Measurements from ENCODE around the gene PAK5.
"Not testable (repeated sequence)": the region's sequence is repeated elsewhere in the genome, so short reads cannot be mapped to it uniquely, and the experiment has no call there.

The PAK5 gene

DNA sequence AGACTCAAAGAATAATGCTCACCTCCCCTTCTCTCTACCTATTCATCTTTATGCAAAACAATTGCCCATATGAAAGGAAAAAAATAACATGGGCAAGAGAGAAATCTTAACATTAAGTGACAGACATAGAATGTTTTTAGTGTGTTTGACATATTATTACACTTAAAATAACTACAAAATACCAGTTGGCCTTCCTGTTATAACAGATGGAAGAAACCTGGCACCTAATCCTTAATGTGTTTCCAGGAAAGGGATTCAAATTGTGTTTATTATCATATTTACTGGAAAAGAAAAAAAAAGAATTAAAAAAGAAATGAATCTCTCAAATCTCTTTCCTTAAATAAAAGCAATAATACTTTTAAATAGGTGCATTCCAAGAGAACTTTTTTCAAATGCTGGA, 165.9 kb downstream of the PAK5 start:
- no peak for DNase-seq

DNA sequence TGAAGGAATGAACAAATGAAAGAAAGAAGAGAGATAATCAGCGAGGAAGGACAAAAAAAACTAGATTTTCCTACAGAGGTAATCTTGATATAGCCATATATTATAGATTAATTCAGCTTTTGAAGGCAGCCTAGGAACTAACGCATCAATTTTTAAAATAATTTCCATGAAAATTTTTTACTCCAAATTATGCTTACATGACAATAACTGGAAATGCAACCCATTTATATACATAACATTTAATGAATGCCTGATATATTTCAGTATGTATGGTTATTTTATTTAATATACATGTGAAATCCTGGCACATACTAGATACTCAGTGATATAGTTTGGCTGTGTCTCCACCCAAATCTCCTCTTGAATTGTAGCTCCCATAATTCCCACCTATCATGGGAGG, 166.8 kb downstream of the PAK5 start:
- DNase-seq: no peak

DNA sequence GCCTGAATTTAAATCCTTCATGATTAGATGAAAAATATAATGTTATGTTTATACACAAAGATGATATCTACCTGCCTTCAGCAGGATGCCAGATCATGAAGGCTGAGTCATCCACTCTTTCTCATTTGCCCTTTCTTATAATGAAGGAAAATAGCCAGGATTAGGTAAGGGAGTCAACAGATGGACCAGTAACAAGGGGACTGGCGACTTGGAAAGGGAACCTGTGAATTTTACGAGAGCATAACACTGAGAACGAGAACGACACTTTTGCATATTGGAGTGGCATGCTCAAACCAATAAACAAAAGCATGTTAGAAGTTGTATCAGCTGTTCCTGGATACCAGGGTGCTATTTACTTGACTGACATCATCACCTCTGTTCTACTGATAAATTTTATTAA, 170.5 kb downstream of the PAK5 start:
- DNase-seq: no peak

DNA sequence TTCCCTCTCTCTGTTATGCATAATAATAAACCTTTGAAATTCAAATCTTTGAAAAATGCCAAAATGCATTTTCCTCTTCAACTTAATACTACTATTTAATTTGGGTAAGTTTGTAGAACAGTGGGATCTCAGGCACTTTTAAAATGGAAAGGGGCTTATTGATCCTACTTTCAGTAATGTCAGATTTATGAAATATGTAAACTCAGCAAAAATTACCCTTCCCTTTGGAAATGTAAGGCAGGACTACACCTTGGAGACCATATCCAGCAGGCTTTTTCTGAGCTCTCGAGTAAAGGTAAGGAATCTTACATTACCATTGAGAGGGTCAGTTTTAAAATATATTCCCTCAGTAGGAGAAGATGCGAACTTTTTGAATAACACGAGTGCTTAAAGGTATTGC, 175.5 kb downstream of the PAK5 start:
- DNase-seq: no peak

DNA sequence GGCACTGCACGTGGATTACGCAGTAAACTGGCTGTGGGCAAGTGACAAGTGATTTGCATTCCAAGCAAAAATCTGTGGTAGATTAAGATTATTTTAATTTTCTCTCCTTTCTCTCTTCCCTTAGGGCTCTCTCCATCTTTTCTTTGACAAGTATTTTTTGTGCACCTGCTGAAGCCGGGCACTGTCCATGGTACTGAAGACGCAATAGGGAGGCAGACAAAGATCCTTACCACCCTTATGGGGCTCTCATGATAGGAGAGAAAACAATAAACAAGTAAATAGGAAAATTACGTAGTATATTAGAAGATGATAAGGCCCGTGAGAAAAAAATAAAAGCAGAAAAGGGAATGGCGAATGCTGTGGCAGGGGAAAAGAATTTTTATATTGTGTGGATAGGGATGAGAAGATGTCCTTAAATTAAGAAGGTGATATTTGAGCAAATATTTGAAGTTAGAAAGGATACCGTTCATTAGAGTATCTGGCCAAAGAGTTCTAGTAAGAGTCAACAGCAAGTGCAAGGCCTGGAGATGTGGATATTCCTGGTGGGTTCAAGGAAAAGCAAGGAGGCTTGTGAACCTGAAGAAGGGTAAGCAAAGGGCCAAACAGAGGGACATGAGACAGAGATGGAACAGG, 178.5 kb downstream of the PAK5 start:
- DNase-seq: no peak

DNA sequence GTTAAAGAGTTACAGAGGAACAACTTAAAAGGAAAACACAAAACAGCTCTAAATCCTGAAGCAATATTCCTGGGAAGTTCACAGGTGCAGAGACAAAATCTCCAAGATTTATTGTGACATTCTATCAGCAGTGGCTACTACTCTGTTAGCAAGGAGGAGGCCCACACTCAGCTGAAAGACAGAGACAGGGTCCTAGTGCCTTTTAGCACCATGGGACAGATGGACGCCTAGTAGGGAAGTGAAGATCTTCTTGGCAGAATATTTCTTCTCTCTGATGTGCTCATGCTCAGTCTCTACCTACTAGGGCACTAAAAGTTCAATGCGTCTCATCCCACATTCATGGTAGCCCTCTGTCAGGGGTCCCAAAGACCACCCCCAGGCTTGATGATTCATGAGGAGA, 191.1 kb downstream of the PAK5 start:
- no peak for DNase-seq

DNA sequence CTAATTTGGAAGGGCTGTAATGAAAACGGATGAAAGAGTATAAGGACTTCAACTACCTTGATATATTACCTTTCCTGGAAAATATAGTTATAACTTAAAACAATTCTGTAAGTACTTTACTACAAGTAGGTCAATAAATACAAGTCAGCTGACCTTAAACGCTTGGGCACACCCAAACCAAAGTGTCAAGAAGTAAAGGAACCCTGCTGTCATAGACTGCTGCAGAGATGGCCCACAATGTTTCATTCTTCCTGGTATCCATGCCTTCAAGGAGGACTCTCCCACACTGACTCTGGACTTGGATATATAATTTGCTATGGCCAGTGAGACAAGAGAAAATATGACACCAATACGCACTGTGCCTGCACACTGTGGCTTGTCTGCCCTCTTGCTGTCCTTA, 192.5 kb downstream of the PAK5 start:
- no peak for DNase-seq

DNA sequence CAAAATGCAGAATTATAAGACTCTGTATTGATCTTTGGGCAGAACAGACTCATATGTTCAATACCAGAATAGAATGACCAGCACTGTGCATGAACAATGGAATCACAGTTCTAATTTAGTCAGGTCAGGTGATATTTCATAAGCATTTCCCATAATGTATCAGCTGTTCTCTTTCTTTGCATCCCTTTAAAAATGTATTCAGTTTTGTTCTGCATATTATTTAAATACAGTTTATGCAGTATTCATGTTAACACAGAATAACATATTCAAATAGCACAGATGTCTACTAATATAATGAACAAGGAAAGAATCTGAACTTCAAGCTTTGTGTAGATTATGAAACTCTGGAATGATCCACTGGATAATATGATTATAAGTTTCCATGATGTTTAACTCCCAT, 196.0 kb downstream of the PAK5 start:
- no peak for DNase-seq

DNA sequence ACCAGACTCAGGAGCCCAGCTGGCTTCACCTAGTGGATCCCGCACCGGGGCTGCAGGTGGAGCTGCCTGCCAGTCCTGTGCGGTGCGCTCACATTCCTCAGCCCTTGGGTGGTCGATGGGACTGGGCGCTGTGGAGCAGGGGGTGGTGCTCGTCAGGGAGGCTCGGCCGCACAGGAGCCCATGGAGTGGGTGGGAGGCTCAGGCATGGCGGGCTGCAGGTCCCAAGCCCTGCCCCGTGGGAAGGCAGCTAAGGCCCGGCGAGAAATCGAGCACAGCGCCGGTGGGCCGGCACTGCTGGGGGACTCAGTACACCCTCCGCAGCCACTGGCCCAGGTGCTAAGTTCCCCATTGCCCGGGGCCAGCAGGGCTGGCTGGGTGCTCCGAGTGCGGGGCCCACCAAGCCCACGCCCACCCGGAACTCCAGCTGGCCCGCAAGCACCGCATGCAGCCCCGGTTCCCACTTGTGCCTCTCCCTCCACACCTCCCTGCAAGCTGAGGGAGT, 197.3 kb downstream of the PAK5 start:
- DNase-seq: not testable (repeated sequence)

DNA sequence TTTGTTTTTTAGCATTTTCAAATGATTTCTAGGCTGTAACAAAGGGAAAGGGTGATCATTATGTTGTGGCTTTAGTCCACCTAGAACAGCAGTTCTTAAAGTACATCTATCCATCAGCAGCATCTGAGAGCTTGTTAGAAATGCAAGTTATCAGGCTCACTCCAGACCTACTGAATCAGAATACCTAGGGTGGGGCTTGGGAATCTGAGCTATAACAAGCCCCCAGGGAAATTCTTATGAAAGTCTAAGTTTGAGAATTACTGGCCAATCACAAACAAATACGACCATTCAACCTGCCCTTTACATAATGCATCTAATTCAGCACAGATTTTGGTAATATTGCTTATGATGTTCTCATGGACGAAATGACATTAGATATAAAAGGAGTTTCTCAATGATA, 201.0 kb downstream of the PAK5 start:
- DNase-seq: no peak

DNA sequence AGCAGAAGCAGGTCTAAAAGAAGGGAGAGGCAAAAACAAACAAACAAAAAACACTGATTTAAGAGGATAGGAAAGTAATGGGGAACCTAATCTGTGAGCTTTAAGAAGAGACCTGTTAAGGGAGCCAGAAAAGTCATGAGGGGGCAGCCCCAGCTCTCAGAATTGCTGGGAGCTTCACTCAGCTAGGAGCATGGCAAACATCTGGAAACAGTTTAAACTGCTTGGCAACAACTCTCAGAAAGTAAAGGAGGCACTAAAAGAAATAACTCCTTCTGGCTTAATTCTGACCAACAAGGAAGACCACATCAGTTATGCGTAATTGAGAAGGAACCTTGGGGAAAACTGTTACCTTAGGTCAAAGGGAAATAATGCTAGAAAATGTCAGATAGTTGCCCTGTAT, 203.1 kb downstream of the PAK5 start:
- DNase-seq: no peak

DNA sequence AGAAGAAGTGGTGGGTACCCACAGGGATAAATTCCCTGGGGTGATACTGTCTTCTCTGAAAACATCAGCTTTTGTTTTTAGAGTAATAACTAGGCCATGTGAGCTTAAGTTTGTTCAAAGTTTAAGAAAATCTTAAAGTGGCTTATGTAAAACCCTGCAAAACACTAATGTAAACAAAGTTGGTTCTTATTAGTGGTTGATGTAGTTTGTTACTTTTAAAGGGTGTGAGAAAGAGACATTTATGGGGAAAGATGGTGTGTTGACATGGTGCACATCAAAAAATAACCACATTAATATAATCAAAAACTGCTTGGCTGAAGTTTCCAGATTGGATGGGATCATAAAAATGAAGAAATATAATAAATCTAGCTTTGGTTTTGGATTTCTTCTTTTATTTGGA, 204.5 kb downstream of the PAK5 start:
- DNase-seq: no peak

DNA sequence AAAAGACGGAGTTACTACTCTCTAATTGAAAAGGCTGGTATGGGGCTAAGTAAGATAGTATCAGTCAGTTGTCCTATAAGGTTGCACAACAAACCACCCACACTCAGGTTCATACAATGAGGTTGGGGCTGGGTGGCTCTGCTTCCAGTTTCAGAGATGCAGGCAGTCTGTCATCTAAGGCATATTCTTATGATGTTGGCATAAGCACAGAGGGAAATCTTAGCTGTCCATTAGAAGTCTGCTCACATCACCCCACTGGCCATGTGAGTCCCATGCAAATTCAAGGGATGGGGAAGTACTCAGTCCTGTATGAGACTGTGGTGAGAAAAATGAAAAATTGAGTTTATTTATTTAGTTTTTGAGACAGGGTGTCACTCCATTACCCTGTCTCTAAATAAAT, 205.9 kb downstream of the PAK5 start:
- DNase-seq: no peak

DNA sequence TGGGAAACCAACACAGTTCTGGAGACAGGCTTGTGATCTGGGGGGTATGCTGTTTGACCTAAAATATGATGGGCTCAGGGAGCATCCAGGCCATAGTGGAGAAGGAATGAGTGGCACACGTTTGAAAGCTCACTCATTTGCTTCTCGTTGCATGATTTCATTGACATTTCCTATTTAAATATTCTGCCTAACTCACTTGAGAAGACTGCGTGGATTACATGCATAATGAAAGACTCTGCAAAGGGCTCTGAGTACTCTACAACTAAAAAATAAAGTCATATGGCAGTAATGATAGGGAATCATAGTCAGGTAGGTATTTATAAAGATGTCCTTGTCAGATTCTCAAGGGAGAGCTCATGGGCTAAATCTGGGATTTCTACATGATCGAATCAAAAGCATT, 206.6 kb downstream of the PAK5 start:
- no peak for DNase-seq

DNA sequence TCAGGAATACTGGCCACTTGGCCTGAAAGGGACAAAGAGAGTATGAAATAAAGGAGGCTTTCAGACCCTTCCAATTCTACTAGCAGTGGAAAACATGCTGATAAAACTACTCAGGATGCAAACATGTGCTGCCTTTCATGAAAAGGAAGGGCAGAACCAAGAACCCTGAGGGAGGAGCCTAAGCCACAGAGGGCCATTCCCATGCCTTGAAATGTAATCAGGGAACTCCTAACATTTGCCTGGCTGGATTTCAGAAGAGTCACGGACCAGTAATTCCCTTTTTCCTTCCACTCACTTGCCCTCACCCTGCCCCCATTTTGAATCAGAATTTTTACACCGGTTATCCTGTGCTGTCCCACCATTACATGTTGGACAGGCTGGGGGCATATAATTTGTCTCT, 208.3 kb downstream of the PAK5 start:
- no peak for DNase-seq

DNA sequence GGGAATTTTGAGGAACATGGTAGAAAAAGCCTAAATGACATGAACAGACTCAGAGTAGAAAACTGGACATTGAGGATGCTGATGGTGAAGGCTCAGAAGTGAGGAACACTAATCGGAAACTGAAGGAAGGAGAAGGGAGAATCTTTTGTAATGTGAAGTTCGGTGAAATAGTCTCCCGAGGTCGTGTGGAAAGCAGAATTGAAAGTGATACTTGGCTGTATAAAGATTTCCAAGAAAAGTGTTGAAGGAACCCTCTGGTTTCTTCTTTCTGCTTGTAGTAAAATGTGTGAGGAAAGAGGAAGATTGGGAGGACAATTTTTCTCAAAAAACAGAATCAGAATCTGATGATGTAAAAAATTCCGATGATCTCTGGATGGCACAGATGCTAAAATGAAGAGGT, 209.0 kb downstream of the PAK5 start:
- DNase-seq: no peak

DNA sequence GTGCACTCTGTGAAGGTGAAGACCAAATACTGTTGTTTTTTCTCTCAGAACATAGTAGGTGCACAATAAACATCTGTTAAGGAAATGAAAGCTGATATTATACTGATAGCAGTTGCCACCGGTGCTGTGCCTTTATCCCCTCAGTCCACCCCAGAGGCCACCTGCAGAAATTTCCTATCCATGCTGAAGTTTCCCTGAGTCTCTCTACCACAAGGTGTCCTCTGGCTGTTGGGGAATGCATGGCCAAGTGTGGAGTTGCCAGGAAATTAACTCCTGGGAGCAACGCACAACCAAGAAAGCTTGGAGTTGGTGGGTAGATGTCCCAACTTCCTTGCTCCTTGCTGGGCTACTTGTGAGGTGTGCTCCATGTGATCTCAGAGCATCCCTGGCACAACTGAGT, 210.3 kb downstream of the PAK5 start:
- DNase-seq: no peak

DNA sequence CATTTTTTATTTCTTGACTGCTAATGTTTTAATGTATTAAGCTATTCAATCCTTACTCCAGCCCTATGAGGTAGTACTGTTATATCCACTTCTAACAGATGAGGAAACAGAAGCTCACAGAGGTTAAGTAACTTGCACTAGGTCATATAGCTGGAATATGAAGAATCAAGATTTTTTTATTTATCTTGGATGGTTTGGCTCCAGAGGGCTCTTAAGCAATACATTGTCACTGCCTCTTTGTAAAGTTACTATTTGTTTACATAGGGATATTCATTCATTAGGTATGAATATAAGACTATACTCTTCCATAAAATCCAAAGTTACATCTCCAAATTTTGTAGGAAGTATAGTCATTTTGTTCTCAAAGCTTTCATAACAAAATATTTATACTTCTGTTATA, 210.7 kb downstream of the PAK5 start:
- DNase-seq: no peak

DNA sequence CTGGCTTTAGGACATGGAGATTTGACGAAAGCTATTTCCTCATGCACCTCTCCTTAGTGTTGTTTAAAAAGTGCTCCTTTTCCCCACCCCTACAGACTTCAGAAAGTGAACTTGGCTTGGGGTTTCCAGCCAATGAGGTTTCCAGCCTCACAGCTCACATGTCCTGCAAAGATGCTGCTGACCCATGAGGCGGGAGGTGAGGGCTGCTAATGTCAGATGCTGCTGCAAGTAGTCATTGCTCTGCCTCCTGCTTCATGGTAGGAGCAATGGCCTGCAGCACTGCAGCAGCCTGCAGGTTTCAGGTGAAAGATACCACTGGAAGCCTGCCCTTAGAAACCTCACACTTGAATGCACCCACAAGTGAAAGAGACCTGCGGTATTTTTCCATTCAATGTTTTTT, 211.7 kb downstream of the PAK5 start:
- DNase-seq: no peak

DNA sequence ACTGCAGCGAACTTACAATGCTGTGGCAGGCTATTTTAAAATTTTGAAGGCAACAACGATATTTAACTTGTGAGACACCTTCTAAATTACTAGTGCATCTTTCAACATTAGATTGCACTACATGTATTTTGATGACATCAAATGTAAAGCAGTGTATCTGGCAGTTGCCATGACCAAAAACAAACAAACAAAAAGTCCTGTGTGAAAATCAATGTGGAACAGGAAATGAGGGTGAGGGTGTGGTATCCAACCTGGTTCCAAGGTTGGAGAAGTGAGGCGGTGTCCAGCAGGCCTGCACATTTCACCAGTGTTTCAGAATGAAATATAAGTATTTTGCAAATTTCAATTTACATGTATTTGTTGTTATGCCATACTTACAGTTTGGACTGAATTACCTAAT, 212.5 kb downstream of the PAK5 start:
- DNase-seq: no peak

DNA sequence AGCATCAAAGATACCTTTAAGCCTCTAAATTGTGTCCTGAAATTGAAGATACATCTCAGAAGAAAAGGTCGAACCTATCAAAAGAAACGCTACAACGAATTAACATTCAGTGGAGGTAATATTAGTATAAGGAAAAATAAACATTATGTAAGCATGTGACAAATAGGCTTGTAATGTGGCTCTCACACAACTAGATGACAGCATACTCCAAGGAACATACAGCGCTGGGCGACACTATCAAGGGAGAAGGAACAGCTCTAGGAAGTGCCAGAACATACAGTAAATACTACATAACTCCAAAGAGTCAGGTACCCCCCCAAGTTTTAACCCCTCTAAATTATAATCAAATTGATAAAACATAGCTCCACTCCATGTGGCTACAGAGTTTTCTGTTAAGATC, 220.9 kb downstream of the PAK5 start:
- peak; percentile 81 for DNase-seq

DNA sequence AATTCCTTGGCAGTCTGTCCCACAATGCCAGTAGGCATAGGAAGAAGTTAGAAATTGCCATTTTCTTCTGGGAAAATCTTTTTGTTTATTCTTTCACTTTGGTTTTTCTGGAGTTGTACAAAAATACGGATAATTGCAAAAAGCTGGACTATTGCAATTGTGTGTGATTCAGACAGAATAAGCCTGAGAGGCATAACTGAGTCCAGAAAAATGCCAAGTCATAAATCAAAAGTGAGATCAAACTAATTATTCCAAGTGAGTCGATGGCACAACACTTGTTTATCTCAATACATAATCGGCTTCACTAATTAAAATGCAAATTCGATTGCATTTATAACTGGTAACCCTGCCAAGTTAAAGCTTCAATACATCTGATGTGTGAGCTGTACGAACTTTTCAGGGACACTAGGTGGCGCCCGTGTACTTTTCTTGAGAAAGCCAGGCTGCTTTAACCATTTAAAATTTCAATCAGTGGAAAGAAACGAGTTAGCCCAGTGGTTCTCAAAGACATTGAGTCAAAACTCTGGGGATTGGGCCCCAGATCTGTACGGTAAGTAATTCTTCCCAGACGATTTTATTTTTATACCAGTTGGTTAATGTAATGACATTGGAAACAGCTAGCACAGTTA, 221.9 kb downstream of the PAK5 start:
- DNase-seq: peak; percentile 69

DNA sequence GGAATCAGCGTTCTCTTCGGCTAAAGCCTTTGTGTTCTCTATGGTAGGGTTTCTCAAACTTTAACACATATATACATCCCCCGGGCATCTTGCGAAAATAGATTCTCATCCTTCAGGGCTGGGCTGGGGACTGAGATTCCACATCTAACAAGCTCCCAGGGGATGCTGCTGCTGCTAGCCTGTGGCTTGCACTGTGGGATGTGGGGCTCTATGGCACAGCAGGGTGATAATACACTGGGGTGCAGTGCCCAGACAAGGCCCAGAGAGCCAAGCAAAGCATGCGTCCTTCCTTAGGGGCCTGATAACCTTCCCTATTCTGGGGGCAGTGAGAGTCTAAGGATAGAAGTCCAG, 222.4 kb downstream of the PAK5 start:
- DNase-seq: no peak

DNA sequence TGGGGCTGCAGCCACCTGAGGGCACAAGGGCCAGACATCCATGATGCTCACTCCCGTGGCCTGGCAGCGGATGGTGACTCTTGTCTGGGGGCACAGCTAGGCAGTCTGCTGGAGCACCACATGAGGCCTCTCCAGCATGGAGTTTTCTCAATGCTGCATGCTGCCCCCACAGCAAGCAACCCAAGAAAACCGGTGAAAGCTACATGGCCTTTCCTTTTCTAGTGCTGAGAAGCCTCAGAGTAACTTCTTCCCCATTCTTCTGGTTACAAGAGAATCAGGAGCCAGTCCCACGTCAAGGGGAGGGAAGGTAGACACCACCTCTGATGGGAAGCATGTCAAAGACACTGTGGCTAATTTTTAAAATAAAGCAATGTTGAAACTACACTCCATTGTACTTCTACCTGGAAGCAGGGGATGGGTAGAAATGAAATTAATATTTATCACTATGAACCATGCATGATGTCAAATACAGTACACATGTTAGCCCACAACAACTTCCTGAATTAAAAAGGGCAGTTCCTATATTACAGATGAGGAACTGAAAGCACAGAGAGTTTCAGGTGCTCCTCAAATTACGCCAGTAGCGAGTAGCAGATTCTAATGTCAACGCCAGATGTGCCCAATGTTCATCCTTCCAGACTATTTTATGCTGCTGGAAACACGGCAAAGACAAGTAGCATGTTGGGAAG, 223.0 kb downstream of the PAK5 start:
- no peak for DNase-seq

DNA sequence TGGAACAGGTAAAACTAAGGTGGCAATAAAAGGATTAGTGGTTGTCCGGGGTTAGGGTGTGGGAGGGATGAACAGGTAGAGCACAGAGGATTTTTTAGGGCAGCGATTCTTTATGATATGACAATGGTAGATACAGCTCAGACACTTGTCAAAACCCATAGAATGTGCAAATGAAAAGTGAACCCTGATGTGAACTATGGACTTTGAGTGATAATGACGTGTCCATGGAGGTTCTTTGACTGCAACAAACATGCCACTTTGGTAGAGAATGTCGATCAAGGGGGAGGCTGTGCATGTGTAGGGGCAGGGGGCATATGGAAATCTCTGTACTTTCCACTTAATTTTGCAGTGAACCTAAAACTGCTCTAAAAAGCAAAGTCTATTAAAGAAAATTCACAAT, 223.8 kb downstream of the PAK5 start:
- no peak for DNase-seq
